Stimulated activated CD4-positive, alpha-beta T cell treated with anti-CD3 and anti-CD28 coated beads, TNF-alpha, amount 100 ng/mL, for 48 hours (primary cell): ENCODE measurements around the gene UTP18.
"Not testable (repeated sequence)": the region's sequence is repeated elsewhere in the genome, so short reads cannot be mapped to it uniquely, and the experiment has no call there.

ENCODE experiments used
- DNase-seq, 3 donors: peaks; one replicate each; pipeline ENCODE4 v3.0.0-alpha.2; 2020; ENCODE audit warnings: low read depth in 3 of 3

UTP18 gene

DNA sequence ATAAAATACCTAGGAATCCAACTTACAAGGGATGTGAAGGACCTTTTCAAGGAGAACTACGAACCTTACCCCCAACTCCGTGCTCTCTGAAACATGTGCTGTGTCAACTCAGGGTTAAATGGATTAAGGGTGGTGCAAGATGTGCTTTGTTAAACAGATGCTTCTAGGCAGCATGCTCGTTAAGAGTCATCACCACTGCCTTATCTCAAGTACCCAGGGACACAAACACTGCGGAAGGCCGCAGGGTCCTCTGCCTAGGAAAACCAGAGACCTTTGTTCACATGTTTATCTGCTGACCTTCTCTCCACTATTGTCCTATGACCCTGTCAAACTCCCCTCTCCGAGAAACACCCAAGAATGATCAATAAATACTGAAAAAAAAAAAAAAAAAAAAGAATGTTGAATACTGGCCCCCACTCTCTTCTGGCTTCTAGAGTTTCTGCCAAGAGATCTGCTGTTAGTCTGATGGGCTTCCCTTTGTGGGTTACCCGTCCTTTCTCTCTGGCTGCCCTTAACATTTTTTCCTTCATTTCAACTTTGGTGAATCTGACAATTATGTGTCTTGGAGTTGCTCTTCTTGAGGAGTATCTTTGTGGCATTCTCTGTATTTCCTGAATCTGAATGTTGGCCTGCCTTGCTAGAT, 70.6 kb downstream of the UTP18 start:
- DNase-seq = not testable (repeated sequence)

DNA sequence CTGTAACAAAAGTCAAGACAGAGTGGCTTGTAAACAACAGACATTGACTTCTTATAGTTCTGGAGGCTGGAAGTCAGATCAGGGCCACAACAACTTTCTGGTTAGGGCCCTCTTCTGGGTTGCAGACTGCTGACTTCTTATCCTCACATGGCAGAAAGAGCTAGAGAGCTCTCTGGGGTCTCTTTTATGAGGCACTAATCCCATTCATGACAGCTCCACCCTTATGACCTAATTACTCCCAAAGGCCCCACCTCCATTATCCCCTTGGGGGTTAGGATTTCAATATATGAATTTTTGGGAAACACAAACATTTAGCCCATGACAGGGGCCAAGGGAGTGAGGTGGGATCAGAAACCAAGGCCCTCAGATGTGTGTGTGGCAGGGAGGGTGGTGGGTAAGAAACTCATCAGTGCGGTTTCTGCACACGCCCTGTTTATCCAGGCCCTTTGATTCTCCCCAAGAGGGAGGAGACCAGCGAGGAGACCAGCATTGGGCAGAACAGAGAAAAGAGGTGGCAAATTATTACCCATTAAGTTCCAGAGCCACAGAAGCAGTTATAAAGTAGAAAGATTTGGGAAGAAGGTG, 74.8 kb downstream of the UTP18 start:
- no peak for DNase-seq

DNA sequence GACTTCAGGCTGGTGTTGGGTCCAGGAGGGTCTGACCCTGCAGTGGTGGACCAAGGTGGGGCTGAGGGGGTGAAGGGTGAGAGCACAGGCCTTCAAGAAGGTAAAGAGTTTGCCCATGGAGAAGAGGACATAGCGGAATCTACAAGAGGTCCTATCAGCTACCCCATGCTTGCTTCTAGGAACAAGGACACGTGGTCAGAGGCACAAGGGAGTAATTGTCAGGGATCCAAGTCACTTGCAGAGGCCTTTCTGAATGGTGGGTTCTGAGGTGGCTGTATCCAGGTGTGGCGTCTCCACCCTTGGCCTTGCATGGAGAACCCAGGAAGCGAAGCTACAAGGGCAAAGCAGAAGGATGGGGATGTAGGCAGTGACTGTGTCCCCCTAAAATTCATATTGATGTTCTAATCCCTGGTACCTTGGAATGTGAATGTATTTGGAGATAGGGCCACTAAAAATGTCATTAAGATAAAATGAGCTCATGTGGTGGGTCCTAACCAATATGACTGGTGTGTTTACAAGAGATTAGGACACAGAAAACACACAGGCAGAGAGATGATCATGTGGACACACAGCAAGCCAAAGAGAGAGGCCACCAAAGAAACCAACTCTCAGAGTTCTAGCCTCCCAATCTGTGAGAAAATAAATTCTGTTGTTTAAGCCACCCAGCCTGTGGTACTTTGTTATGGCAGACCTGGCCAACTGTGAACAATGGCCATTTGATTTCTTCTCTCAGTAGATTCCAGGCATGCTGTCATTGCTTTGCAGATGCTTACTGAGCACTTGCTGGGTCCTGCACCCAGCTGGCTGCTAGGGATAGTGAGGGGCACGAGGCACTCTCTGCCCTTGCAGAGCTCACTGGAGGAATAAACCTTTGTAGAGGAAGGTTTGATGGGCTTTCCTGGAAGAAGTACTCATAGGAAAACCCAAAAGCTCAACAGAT, 75.8 kb downstream of the UTP18 start:
- no peak for DNase-seq

DNA sequence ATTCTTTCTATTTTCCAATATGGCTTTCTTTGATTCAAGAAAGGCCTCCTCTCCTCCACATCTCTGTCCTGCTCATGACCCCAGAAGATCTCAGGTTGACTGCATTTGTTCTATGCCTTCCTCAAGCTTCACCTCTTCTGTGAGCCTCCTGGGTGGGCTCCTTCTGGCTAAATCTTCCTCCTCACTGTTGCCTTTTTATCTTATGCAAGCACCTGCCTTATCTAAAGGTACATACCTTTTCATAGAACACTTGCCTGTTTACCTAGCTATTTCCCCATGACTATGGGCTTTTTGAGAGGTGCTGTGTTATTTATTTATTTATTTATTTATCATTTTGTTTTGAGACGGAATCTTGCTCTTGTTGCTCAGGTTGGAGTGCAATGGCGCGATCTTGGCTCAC, 81.1 kb downstream of the UTP18 start:
- no peak for DNase-seq

DNA sequence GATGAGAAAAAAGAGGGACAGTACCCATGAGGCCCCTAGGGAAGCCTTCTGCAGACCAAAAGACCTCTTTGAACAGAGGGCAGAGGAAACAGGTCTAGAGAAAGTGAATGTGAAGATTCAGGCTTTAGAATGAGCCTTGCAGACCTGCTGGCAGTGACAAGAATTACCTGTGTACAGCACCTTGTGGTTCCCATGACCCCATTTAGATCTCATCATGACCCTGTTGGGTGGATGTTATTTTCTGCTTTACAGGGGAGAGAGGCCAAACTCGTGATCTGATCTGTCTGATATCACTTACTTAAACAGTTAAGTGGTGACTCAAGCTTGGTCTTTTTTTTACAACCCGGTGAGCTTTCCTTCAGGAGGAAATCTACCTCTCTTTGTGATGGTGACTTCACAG, 81.9 kb downstream of the UTP18 start:
- DNase-seq = no peak

DNA sequence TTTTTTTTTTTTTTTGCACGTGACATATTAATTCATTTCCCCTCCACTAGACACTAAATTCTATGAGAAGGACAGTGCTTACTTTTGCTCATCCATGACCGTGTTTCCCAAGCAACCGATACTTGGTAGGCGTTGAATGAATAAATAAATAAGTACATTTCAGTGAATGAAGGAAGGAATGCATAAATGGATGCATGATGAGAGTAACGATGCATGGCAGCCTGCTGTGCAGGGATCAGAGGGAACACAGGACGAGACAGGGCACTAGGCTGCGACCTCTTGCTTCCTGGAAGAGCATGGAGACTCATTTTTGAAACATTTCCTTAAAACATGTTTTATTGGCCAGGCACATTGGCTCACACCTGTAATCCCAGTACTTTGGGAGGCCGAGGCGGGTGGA, 84.2 kb downstream of the UTP18 start:
- DNase-seq = no peak

DNA sequence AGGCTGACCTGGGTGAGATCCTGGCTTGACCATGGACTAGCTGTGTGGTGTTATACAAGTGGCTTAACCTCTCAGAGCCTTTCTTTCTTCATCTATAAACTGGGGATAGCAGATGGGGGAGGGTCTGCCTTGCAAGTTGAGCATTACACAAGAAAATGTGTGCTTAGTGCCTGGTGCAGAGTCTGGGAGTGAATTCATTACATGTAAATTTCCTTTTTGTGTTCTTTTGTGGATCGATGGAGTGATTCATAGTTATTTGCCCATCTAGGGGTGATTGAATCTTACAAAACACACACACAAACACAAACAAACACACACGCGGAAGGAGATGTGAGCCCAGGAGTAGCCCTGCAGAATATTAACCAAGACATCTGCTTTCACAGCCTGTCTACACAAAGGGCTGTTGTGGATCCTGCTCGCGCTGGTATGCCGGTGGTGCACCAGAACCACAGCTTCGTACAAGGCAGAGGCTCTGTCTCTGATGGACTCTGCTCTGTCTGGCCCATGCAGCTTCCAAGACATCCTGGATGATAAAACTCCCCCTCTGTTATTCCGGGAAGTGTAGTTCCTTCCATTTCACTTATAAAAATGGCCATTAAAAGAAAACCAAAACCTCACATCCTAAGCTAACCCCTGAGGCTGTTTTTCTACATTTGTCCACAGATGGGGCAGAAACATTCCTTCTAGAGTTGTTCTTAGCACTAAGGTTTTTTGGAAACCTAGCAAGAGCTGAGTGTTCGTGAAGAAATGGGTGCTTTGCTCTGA, 86.1 kb downstream of the UTP18 start:
- no peak for DNase-seq
